Measurements from ENCODE around the gene GEMIN7. TPM values are rescaled to one million over a fixed set of nuclear protein-coding genes. Genes with fewer than 3 reads are reported as not detected.

The GEMIN7 gene
- total RNA-seq, 3 donors from 2014 or later (not counting 1 experiment from before 2014, with no cell fraction given): 27.7 to 28.7 (median 27.9) TPM

- Mint-ChIP-seq H3K27me3 (ENCODE audit: low read depth in 2 of 2) (no peaks in the 10 kb centered on the region), H3K27ac (peak overlapping the region; percentile 13 to 43), H3K36me3 (no peaks in the 10 kb centered on the region), H3K4me3 (no peak overlapping the region), H3K9me3 (no peaks in the 10 kb centered on the region), H3K4me1 (peaks cover 35 to 48% of the 10 kb centered on the region in 2 donors)
- no peaks in the 10 kb centered on the region for H3K9me3 ChIP-seq (ENCODE audit: control insufficient read depth, insufficient read depth, low read length)
- 96% methylated on average over 6 of the region's 6 CpGs for WGBS (ENCODE audit: insufficient coverage)
- peaks cover 33% of the 10 kb centered on the region for H3K36me3 ChIP-seq (ENCODE audit: control insufficient read depth, insufficient read depth, low read length)
- no peak overlapping the region for H3K27ac ChIP-seq (ENCODE audit: low read length)
- H3K27me3 ChIP-seq (ENCODE audit: control insufficient read depth, insufficient read depth, low read length): no peaks in the 10 kb centered on the region
- ATAC-seq (no peak), DNase-seq (no peak)
- peaks cover 26% of the 10 kb centered on the region for H3K4me1 ChIP-seq (ENCODE audit: control insufficient read depth, insufficient read depth, low read length)
- intact Hi-C loops (cut with micrococcal nuclease): loop anchor here (10.0 kb wide), 1 partner anchor 245 kb away; the partner anchor contains the start of gene BCAM
- H3K4me3 ChIP-seq (ENCODE audit: low read length): no peak overlapping the region
- TF ChIP-seq, protein P1, sequence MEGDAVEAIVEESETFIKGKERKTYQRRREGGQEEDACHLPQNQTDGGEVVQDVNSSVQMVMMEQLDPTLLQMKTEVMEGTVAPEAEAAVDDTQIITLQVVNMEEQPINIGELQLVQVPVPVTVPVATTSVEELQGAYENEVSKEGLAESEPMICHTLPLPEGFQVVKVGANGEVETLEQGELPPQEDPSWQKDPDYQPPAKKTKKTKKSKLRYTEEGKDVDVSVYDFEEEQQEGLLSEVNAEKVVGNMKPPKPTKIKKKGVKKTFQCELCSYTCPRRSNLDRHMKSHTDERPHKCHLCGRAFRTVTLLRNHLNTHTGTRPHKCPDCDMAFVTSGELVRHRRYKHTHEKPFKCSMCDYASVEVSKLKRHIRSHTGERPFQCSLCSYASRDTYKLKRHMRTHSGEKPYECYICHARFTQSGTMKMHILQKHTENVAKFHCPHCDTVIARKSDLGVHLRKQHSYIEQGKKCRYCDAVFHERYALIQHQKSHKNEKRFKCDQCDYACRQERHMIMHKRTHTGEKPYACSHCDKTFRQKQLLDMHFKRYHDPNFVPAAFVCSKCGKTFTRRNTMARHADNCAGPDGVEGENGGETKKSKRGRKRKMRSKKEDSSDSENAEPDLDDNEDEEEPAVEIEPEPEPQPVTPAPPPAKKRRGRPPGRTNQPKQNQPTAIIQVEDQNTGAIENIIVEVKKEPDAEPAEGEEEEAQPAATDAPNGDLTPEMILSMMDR (IDR thresholded peaks at IDR 0.05): no peak
These were observed 29.0 kb upstream of the GEMIN7 start for GRCh38 chr19:45050036-45050435.

DNA sequence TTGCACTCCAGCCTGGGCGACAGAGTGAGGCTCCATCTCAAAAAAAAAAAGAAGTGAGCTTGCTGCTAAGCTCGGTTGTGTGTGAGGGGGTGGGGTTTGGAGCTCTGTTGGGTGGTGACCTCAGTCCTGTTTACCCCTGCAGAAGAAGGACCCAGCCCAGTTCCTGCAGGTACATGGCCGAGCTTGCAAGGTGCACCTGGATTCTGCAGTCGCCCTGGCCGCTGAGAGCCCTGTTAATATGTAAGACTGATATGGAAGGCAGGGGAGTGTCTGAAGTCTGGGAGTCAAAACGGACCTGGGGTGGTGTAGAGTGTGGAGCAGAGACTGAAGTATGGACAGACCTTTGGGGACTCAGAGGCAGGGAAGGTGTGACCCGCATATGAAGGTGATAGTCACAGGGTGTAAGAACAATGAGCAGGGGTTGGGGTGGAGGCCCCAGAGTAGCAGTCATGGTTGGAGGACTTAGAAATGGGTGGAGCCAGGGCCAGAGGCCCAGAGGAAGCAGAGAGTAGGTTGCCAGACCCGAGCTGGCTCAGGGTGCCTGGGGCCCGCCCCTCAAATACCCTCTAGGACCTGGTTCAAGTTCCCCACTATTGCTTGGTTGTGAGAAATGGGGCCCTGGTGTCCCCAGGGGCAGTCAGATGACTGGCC is 27.0 kb upstream of the GEMIN7 start:
- Mint-ChIP-seq H3K9me3 (no peaks in the 10 kb centered on the region), H3K27ac (peak overlapping the region in 1 of 2 donors; percentile 10), H3K27me3 (ENCODE audit: low read depth in 2 of 2) (no peaks in the 10 kb centered on the region), H3K4me1 (peaks cover 15 to 32% of the 10 kb centered on the region in 2 donors), H3K36me3 (no peaks in the 10 kb centered on the region), H3K4me3 (no peak overlapping the region)
- 72% methylated on average over 9 of the region's 9 CpGs for whole genome bisulfite sequencing (ENCODE audit: insufficient coverage)
- ATAC-seq: peak in 1 of 3 donors; percentile 18
- Histone ChIP-seq H3K4me1 (ENCODE audit: control insufficient read depth, insufficient read depth, low read length) (peaks cover 19% of the 10 kb centered on the region), H3K27ac (ENCODE audit: low read length) (peak overlapping the region; percentile 34), H3K27me3 (ENCODE audit: control insufficient read depth, insufficient read depth, low read length) (no peaks in the 10 kb centered on the region), H3K36me3 (ENCODE audit: control insufficient read depth, insufficient read depth, low read length) (peaks cover 38% of the 10 kb centered on the region), H3K4me3 (ENCODE audit: low read length) (no peak overlapping the region), H3K9me3 (ENCODE audit: control insufficient read depth, insufficient read depth, low read length) (no peaks in the 10 kb centered on the region)
- DNase-seq: no peak
- TF ChIP-seq, protein P1 (IDR thresholded peaks at IDR 0.05): no peak
- intact Hi-C loops (cut with micrococcal nuclease): loop anchor here (10.0 kb wide), 1 partner anchor 247 kb away; the partner anchor contains the start of gene BCAM

GRCh38 chr19:45056831-45057230 is 22.2 kb upstream of the GEMIN7 start:
- Mint-ChIP-seq H3K9me3 (no peaks in the 10 kb centered on the region), H3K4me3 (no peak overlapping the region), H3K27me3 (ENCODE audit: low read depth in 2 of 2) (no peaks in the 10 kb centered on the region), H3K36me3 (no peaks in the 10 kb centered on the region), H3K27ac (no peak overlapping the region), H3K4me1 (peaks cover 8 to 28% of the 10 kb centered on the region in 2 donors)
- Histone ChIP-seq H3K27me3 (ENCODE audit: control insufficient read depth, insufficient read depth, low read length) (no peaks in the 10 kb centered on the region), H3K27ac (ENCODE audit: low read length) (no peak overlapping the region), H3K9me3 (ENCODE audit: control insufficient read depth, insufficient read depth, low read length) (no peaks in the 10 kb centered on the region), H3K36me3 (ENCODE audit: control insufficient read depth, insufficient read depth, low read length) (peaks cover 82% of the 10 kb centered on the region), H3K4me3 (ENCODE audit: low read length) (no peak overlapping the region), H3K4me1 (ENCODE audit: control insufficient read depth, insufficient read depth, low read length) (peaks cover 11% of the 10 kb centered on the region)
- DNase-seq (no peak), ATAC-seq (no peak)
- intact Hi-C loops (cut with micrococcal nuclease): loop anchor here (10.0 kb wide), 1 partner anchor 252 kb away; the partner anchor contains the start of gene BCAM
- 91% methylated on average over 8 of the region's 8 CpGs for WGBS (ENCODE audit: insufficient coverage)
- TF ChIP-seq, protein P1 (IDR thresholded peaks at IDR 0.05): no peak

All from natural killer cell (primary cell).